ENCODE measurements around the gene GCSH.
A peak's percentile ranks its signal among the peaks of the same experiment; 100 is the strongest.

GCSH gene

GRCh38 chr16:81101702-81102101 is 5.5 kb upstream of the GCSH start:
- no peak for DNase-seq

- DNase-seq = no peak
Observed at GRCh38 chr16:81099958-81100357, 3.8 kb upstream of the GCSH start.

GRCh38 chr16:81097230-81097629 is 1.0 kb upstream of the GCSH start:
- no peak for DNase-seq

GRCh38 chr16:81096715-81097208 is 567 bp upstream of the GCSH start:
- peak; percentile 60 for DNase-seq

GRCh38 chr16:81095653-81095952 is 592 bp downstream of the GCSH start:
- no peak for DNase-seq

- DNase-seq = no peak
Observed at GRCh38 chr16:81094771-81095251, 1.4 kb downstream of the GCSH start.

GRCh38 chr16:81088836-81089235 is 7.4 kb downstream of the GCSH start:
- no peak for DNase-seq

GRCh38 chr16:81081014-81081413 is 15.2 kb downstream of the GCSH start:
- DNase-seq = no peak

GRCh38 chr16:81080233-81080632 is 16.0 kb downstream of the GCSH start:
- DNase-seq = no peak

- DNase-seq = peak; percentile 96
Observed at GRCh38 chr16:81077076-81077940, 18.9 kb downstream of the GCSH start, which contains the start of gene C16orf46. C16orf46 (minus strand) TSS chr16:81077238; CDS start chr16:81063955, 13,283 bp downstream.

GRCh38 chr16:81076566-81077075 is 19.6 kb downstream of the GCSH start:
- peak; percentile 93 for DNase-seq

- DNase-seq = no peak
Observed at GRCh38 chr16:81073560-81074330, 22.4 kb downstream of the GCSH start.

- peak; percentile 21 for DNase-seq
Observed at GRCh38 chr16:81071805-81072204, 24.4 kb downstream of the GCSH start.

- DNase-seq = no peak
Observed at GRCh38 chr16:81070979-81071378, 25.2 kb downstream of the GCSH start.

GRCh38 chr16:81069063-81069462 is 27.1 kb downstream of the GCSH start:
- DNase-seq = no peak

GRCh38 chr16:81067166-81067565 is 29.0 kb downstream of the GCSH start:
- no peak for DNase-seq

- no peak for DNase-seq
Observed at GRCh38 chr16:81066681-81067080, 29.5 kb downstream of the GCSH start.

GRCh38 chr16:81061871-81062608 is 34.2 kb downstream of the GCSH start:
- no peak for DNase-seq

- no peak for DNase-seq
Observed at GRCh38 chr16:81061307-81061640, 34.9 kb downstream of the GCSH start.

GRCh38 chr16:81060576-81061306 is 35.5 kb downstream of the GCSH start:
- DNase-seq = no peak

GRCh38 chr16:81053761-81054160 is 42.4 kb downstream of the GCSH start:
- DNase-seq = no peak

GRCh38 chr16:81042821-81043220 is 53.4 kb downstream of the GCSH start:
- no peak for DNase-seq

Measured in DMS53 (cell line).